BJ (cell line): ENCODE data around the gene GALNT1. TPM values are rescaled to one million over a fixed set of nuclear protein-coding genes. Genes with fewer than 3 reads are reported as not detected.

Experiments
- CTCF ChIA-PET: fragments of 350-600 bp; formaldehyde crosslinking; extraction: SDS; loops from one replicate; lab custom pipeline; 2021; ENCODE audit warnings: antibody characterized with exemption, inconsistent platforms; lab: Yijun Ruan, JAX
- POLR2A ChIA-PET: fragments of 300-600 bp; sonication (Branson Sonifier 250); formaldehyde crosslinking; extraction: SDS; loops from one replicate; lab custom pipeline; 2021; ENCODE audit warnings: antibody characterized with exemption; lab: Charles Lee
- DNase-seq: peaks from one replicate; pipeline ENCODE4 v3.0.0-alpha.2; 2011; ENCODE audit warnings: low read depth
- H3K27me3 ChIP-seq: 2 replicates; pipeline ENCODE4 v1.6.0; 2011; ENCODE audit warnings: low read length; ENCODE audit not compliant: control insufficient read depth, insufficient read depth
- H3K36me3 ChIP-seq: 2 replicates; pipeline ENCODE4 v1.5.1; 2011; ENCODE audit warnings: low read length; ENCODE audit not compliant: control insufficient read depth, insufficient read depth
- H3K4me3 ChIP-seq: 2 replicates; pipeline ENCODE4 v1.5.1; 2011; ENCODE audit warnings: low read depth, mild to moderate bottlenecking, control low read depth, low read length
- polyA plus RNA-seq: library from polyadenylated mRNA; depleted of rRNA; stranded (reverse); fragments of >200 nt; gene quantifications from 2 replicates; pipeline ENCODE4 v1.2.3, GENCODE V29; 2011
- TF ChIP-seq, protein P1 (sequence below): IDR thresholded peaks from 2 replicates; pipeline ENCODE4 v1.5.1; 2011; ENCODE audit warnings: low read depth, mild to moderate bottlenecking, control low read depth, inconsistent platforms, low read length, moderate library complexity; ENCODE audit not compliant: insufficient read depth

The GALNT1 gene
- polyA plus RNA-seq, 1 experiment, result 23.3 TPM

DNA sequence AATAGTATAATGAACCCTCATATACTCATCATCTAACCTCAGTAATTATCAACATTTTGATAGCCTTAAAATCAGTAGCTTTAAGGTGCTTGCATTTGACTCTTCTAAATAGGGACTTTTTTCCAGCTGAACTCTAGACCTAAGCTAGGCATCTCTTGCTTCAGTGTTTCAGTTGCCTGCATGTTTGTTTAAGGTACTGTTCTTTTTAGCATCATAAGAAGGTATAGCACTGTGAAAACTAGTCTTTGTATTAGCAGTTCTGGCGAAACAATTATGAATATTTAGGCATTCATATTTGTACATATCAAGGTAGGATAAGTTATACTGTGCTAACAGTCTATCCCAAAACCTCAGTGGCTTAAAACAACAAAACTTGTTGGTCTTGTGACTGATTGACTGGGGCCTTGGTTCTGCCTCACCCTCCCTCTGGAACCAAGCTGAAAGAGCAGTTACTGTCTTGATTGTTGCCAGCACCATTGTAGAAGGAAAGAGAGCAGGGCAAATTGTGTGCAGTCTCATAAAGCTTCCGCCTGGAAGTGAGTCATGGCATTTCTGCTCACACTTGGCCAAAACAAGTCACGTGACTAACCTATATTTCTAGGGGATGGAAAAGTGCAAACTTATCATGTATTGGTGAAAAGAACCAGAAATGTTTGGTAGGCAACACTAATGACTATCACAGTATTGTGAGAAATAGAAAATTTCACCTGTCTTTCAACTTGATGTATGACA lies 24.3 kb downstream of the GALNT1 start:
- no peak overlapping the region for H3K4me3 ChIP-seq
- no peaks in the 10 kb centered on the region for H3K27me3 ChIP-seq
- DNase-seq, result no peak
- H3K36me3 ChIP-seq, result no peaks in the 10 kb centered on the region
- ChIA-PET POLR2A (no interaction called here), CTCF (no interaction called here)
- TF ChIP-seq, protein P1, sequence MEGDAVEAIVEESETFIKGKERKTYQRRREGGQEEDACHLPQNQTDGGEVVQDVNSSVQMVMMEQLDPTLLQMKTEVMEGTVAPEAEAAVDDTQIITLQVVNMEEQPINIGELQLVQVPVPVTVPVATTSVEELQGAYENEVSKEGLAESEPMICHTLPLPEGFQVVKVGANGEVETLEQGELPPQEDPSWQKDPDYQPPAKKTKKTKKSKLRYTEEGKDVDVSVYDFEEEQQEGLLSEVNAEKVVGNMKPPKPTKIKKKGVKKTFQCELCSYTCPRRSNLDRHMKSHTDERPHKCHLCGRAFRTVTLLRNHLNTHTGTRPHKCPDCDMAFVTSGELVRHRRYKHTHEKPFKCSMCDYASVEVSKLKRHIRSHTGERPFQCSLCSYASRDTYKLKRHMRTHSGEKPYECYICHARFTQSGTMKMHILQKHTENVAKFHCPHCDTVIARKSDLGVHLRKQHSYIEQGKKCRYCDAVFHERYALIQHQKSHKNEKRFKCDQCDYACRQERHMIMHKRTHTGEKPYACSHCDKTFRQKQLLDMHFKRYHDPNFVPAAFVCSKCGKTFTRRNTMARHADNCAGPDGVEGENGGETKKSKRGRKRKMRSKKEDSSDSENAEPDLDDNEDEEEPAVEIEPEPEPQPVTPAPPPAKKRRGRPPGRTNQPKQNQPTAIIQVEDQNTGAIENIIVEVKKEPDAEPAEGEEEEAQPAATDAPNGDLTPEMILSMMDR, result no peak

DNA sequence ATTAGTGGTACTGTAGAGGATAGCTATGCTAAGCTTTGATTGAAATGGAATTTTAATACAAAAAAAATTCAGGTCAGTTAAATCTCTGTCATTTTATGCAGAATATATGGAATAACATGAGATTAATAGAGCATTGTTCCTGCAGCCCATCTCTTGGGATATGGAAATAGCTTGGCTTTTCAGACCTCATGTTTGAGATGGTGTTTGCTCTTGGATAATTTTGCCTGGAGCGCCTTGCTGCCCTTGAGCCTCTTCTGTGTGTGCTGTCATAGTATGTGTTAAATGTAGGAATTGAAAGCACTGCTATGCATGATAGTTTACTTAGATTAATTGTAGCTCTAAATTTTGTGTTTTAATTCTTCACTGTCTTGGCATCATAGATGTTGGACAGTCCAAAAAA lies 27.7 kb downstream of the GALNT1 start:
- Histone ChIP-seq H3K27me3 (no peaks in the 10 kb centered on the region), H3K4me3 (no peak overlapping the region), H3K36me3 (no peaks in the 10 kb centered on the region)
- no peak for DNase-seq
- ChIA-PET CTCF (no interaction called here), POLR2A (no interaction called here)
- TF ChIP-seq, protein P1, result no peak

DNA sequence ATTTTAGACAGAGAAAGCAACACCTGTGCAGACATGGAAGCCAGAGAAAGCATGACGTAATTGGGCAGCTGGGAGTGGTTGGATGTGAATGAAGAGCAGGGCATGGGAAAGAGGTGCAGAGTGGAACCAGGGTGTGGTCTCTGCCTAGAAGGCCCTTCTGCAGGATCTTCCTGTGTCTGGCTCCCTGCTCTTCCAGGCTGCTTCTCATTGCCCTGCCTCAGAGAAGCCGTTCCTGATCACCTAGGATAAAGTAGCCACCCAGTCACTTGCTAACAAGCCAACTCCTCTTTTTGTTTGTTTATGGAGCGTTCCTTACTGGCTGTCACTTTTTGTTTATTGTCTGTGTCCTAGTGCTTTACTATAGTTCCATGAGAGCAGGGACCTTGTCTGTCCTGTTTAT lies 28.5 kb downstream of the GALNT1 start:
- ChIA-PET CTCF (no interaction called here), POLR2A (no interaction called here)
- Histone ChIP-seq H3K4me3 (no peak overlapping the region), H3K36me3 (no peaks in the 10 kb centered on the region), H3K27me3 (no peaks in the 10 kb centered on the region)
- no peak for DNase-seq
- TF ChIP-seq, protein P1, result no peak

DNA sequence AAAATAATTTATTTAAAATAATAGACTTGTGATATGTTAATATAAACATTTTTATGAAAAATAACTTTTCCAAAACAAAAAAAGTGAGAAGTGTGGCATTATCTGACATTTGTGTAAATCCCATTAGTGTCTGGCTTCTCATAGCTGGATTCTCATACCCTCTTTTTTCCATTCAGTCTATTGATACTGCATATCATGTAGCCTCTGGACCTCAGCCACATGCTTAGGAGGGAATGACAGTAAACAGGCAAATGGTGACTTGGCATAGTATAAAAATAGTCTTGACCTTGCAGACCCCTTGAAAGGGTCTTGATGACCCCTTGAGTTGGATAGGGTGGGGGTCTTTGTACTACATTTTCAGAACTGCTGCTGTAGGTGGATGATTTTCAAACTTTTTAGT lies 29.2 kb downstream of the GALNT1 start:
- no peak for DNase-seq
- no peaks in the 10 kb centered on the region for H3K27me3 ChIP-seq
- TF ChIP-seq, protein P1, result no peak
- H3K36me3 ChIP-seq, result no peaks in the 10 kb centered on the region
- no peak overlapping the region for H3K4me3 ChIP-seq
- ChIA-PET CTCF (no interaction called here), POLR2A (no interaction called here)

DNA sequence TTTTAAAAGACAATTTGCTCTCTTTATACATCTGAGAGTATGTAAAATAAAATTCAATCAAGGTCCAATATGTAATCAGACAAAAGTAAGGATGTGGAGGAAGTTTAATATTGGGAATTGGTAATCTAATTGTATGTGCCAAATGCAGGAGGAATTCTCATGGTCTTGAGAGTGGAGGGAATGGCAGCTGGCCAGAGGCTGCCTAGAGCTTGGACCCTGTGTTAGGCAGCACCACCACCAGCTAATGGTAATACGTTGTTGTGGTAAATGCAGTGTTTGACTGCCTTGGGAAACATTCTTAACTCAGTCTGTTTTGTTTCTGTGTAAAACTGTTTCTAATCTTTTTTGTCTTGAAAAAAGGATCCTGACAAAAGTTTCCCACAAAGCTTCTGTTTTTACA lies 30.0 kb downstream of the GALNT1 start:
- POLR2A ChIA-PET, result no interaction called here
- TF ChIP-seq, protein P1, result no peak
- Histone ChIP-seq H3K4me3 (no peak overlapping the region), H3K27me3 (no peaks in the 10 kb centered on the region), H3K36me3 (no peaks in the 10 kb centered on the region)
- no peak for DNase-seq
- CTCF ChIA-PET, result no interaction called here
